Ovary (tissue), 3 donors: ENCODE results near the gene ARGLU1.

Experiments
- CTCF ChIP-seq, 3 donors: fragments of 450-650 bp in 2 of 3; fragments of 200-600 bp in 1 of 3; IDR thresholded peaks; one replicate each; pipeline versions ENCODE4 v1.5.1 to v1.8.0; 2016 to 2022; ENCODE audit warnings: antibody characterized with exemption in 3 of 3, mild to moderate bottlenecking in 1 of 3
- EP300 ChIP-seq: sonication (generic); formaldehyde crosslinking; IDR thresholded peaks from one replicate; pipeline ENCODE4 v1.6.1; 2017; ENCODE audit warnings: antibody characterized with exemption
- POLR2A ChIP-seq: fragments of 450-650 bp; IDR thresholded peaks from one replicate; pipeline ENCODE4 v1.6.1; 2017; ENCODE audit warnings: antibody characterized with exemption, mild to moderate bottlenecking, moderate library complexity
- donor health status: DM: no; HTN: no; CAD: no.

GRCh38 chr13:106494506-106494905 lies 73.4 kb downstream of the ARGLU1 start:
- TF ChIP-seq CTCF (IDR thresholded peaks at IDR 0.05) (no peak), POLR2A (no peak), EP300 (no peak)
